NCI-H510A treated with DMSO at 0.1 percent for 48 hours (cell line): ENCODE data around the gene DYRK2.
"Not testable (repeated sequence)": the region's sequence is repeated elsewhere in the genome, so short reads cannot be mapped to it uniquely, and the experiment has no call there.

Source experiments
- DNase-seq: peaks from one replicate; lab custom pipeline; 2025; lab: John Stamatoyannopoulos, UW

DYRK2 gene

GRCh38 chr12:67671419-67671818, 22.9 kb downstream of the DYRK2 start:
- DNase-seq, result no peak

GRCh38 chr12:67671892-67672291, 23.3 kb downstream of the DYRK2 start:
- DNase-seq, result no peak

DNA sequence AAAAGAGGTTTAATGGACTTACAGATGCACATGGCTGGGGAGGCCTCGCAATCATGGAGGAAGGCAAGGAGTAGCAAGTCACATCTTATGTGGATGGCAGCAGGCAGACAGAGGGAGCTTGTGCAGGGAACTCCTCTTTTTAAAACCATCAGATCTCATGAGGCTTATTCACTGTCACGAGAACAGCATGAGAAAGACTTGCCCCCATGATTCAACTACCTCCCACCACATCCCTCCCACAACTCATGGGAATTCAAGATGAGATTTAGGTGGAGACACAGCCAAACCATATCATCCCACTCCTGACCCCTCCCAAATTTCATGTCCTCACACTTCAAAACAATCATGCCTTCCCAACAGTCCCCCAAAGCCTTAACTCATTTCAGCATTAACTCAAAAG, 24.0 kb downstream of the DYRK2 start:
- not testable (repeated sequence) for DNase-seq

DNA sequence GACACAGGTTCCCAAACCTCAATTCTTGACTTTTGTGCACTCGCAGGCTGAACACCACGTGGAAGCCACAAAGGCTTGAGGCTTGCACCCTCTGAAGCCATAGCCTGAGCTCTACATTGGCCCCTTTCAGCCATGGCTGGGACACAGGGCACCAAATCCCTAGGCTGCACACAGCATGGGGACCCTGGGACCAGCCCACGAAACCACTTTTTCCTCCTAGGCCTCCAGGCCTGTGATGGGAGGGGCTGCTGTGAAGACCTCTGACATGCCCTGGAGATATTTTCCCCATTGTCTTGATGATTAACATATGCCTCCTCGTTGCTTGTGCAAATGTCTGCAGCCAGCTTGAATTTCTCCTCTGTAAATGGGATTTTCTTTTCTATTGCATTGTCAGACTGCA, 25.0 kb downstream of the DYRK2 start:
- not testable (repeated sequence) for DNase-seq

- DNase-seq, result no peak
Observed at GRCh38 chr12:67674417-67674816, 25.9 kb downstream of the DYRK2 start.

- DNase-seq, result no peak
Observed at GRCh38 chr12:67676624-67677023, 28.1 kb downstream of the DYRK2 start.

DNA sequence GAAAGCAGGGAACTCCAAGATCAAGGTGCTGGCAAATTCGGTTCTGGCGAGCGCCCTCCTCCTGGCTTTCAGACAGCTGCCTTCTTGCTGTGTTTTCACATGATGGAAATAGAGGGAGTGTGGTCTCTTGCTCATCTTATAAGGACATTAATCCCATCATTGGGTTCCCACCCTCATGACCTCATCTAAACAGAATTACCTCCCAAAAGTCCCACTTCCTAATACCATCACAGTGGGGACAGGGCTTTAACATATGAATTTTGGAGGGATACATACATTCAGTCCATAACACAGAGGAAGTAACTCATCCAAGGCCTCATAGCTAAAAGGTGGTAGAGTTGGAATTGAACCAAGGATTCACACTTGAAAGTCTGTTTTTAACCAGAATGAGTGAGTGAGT, 28.6 kb downstream of the DYRK2 start:
- no peak for DNase-seq

- DNase-seq, result no peak
Observed at GRCh38 chr12:67681105-67681778, 32.7 kb downstream of the DYRK2 start.

GRCh38 chr12:67681941-67682620, 33.5 kb downstream of the DYRK2 start:
- no peak for DNase-seq

GRCh38 chr12:67689385-67689784, 40.8 kb downstream of the DYRK2 start:
- DNase-seq, result no peak

DNA sequence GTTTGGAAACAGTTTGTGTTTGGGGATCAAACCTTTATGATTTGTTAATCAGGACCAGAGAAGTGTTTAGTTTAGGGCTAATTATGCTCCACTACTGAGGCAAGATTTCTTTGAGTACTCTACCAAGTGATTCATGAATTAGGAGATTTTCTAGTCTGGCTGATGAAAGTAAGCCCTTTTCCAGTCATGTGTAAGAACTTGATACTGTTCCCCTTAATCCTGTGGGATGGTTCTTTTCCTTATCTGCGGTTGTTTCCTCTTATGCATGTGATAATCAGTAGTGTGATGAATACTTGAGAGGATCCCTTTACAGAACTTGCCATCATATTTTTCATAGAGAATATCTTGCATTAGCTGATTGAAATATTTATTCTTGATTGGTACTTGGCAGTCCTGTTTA, 42.1 kb downstream of the DYRK2 start:
- DNase-seq, result no peak

- no peak for DNase-seq
Observed at GRCh38 chr12:67691220-67691619, 42.7 kb downstream of the DYRK2 start.

DNA sequence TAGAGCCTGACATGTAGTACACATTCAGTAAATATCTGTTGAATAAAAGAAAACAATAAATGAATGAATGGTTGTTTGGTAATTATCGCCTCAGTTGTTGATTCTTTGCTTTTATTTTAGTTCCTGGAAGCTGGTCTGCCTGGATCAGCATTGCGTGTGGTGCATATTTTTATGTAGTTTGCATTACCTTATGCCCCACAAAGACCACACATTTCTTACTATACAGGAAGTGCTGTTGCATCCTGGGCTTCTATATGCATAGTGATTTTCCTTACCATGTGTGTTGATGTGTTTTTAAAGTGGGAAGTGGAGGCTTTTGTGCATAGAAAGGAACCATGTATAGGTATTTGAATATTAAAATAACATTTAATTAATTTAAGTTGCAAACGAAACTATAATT, 43.6 kb downstream of the DYRK2 start:
- no peak for DNase-seq

GRCh38 chr12:67692966-67693365, 44.4 kb downstream of the DYRK2 start:
- DNase-seq, result no peak

GRCh38 chr12:67693894-67694293, 45.3 kb downstream of the DYRK2 start:
- no peak for DNase-seq

- DNase-seq, result no peak
Observed at GRCh38 chr12:67694306-67694900, 45.9 kb downstream of the DYRK2 start.

GRCh38 chr12:67695974-67696373, 47.4 kb downstream of the DYRK2 start:
- DNase-seq, result no peak

DNA sequence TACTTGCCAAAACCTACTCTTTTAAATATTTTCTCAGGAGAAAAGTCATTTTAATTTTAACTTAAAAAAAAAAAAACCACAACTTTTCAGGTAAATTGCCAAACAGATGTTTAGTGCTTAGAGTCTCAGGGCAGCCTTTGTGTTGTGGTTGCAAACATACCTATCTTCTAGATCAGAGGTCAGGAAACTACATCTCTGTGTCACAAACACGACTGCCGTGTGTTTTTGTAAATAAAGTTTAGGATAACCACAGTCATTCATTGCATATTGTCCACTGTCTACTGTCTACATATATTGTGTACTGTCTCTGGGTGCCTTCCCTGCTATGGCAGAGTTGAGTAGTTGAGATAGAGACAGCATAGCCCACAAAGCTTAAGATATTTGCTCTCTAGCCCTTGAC, 48.9 kb downstream of the DYRK2 start:
- DNase-seq, result no peak

DNA sequence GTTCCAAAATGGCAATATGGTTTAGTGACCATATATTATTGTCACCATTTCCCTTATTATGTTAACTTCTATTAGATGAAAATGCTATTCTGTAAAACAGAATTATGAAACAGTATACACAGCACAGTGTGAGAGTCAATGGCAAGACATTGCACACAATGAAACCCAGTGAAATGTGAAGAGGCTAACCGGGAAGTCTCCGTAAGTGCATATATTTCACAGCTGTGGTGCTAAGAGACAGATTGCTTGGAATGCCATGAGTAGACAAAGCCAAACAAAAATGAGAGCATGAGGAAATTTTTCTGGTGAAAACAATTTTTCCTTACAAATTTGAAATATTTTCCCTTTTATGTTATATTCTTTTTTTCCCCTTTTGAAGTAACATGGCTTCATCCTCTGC, 49.4 kb downstream of the DYRK2 start:
- no peak for DNase-seq

DNA sequence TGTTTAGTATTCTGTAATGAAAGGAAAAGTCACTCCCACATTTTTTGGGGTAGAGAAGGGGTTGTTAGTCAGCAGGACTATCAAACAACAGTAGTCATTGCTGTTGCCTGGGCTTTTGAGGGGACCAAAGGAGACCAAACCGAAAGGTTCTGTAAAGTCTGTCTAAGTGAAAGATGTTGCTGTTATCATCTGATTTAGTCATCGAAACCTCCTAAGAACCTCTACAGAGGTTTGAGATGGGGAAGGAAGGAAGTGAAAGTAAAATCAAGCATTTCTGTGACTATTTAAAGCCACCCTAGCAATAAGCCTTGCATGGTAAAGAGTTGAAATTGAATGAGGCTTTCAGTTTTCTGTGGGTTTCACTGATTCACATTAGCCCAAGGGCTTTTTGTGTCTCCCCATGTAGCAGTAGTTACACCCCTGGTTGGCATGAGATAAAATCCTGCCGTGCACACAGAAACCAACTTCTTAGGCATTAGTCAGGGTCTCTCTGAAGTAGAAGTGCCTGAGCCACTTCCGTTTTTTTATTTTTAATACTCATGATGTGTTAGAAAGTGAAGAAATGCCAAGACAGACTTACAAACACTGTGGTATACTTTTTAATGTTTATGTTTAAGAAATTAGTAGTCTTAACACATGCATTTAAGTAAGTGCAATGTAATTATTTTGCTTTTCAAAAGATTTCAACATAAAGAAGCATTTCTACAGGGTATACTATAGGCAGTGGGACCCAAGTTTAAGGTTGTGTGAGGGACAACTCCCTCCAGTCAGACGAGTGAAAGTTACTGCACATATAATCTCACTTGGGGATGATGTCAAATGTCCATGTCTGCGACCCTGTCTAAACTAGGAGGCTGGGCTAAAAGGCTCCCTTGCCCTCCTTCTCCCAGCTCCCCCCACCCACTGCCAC, 50.4 kb downstream of the DYRK2 start:
- no peak for DNase-seq

- no peak for DNase-seq
Observed at GRCh38 chr12:67701121-67701520, 52.6 kb downstream of the DYRK2 start.

DNA sequence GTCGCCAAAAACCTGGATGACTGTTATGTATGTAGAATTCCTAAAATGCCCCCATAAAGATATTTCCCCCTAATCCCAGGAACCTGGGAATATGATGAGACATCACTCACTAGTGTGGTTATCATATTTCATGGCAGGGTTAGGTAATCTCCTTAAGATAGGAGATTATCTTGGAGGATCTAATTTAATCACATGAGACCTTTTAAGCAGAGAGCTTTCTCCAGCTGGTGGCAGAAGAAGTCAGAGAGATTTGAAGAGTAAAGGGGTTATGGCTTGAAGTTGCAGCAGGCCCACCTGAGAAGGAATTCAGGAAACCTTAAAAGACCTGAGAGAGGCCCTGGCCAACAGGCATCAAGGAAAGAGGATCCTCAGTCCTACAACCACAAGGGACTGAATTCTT, 53.6 kb downstream of the DYRK2 start:
- no peak for DNase-seq
